Measurements from ENCODE around the gene PRDM16. TPM values are rescaled to one million over a fixed set of nuclear protein-coding genes. Genes with fewer than 3 reads are reported as not detected.

The PRDM16 gene
- total RNA-seq, 4 donors from 2014 or later: 0.41 to 0.95 TPM; not detected in 2

- Histone ChIP-seq H3K4me1 (peaks cover 0 to 27% (median 8%) of the 10 kb centered on the region in 4 donors), H3K36me3 (no peaks in the 10 kb centered on the region), H3K27ac (no peak overlapping the region), H3K27me3 (peaks cover 11% of the 10 kb centered on the region), H3K9me3 (no peaks in the 10 kb centered on the region), H3K4me3 (no peak overlapping the region)
- in situ Hi-C loops (cut with MboI; ENCODE audit: low pct_ligation_motif_present in 1 of 4, low pct_unique_long_range_greater_than_20kb in 1 of 4, low sequenced_read_pairs in 3 of 4) (no loop called here), intact Hi-C loops (cut with DNase I; ENCODE audit: low total_unique reads) (no loop called here)
- 40 to 67% methylated on average over 1 to 11 of the region's 12 CpGs for WGBS, 2 donors (ENCODE audit: low coverage in 1 of 2)
- TF ChIP-seq CTCF (IDR thresholded peaks at IDR 0.05) (no peak), EP300 (IDR thresholded peaks at IDR 0.05; ENCODE audit: low read depth) (no peak), POLR2A (IDR thresholded peaks at IDR 0.05) (no peak), POLR2AphosphoS5 (IDR thresholded peaks at IDR 0.05) (no peak)
- no peak for DNase-seq
These were observed 156.7 kb downstream of the PRDM16 start for GRCh38 chr1:3225661-3226060.

GRCh38 chr1:3226191-3226590 is 157.2 kb downstream of the PRDM16 start:
- no peak for DNase-seq
- 61 to 83% methylated on average over 1 to 15 of the region's 15 CpGs for WGBS, 2 donors (ENCODE audit: low coverage in 1 of 2)
- in situ Hi-C loops (cut with MboI; ENCODE audit: low pct_ligation_motif_present in 1 of 4, low pct_unique_long_range_greater_than_20kb in 1 of 4, low sequenced_read_pairs in 3 of 4) (no loop called here), intact Hi-C loops (cut with DNase I; ENCODE audit: low total_unique reads) (no loop called here)
- no peaks in the 10 kb centered on the region for H3K9me3 ChIP-seq
- peaks cover 0 to 21% (median 7%) of the 10 kb centered on the region in 4 donors for H3K4me1 ChIP-seq
- H3K27me3 ChIP-seq: peaks cover 11% of the 10 kb centered on the region
- no peak overlapping the region for H3K4me3 ChIP-seq
- TF ChIP-seq EP300 (IDR thresholded peaks at IDR 0.05; ENCODE audit: low read depth) (no peak), CTCF (IDR thresholded peaks at IDR 0.05) (no peak), POLR2A (IDR thresholded peaks at IDR 0.05) (no peak), POLR2AphosphoS5 (IDR thresholded peaks at IDR 0.05) (no peak)
- no peaks in the 10 kb centered on the region for H3K36me3 ChIP-seq
- H3K27ac ChIP-seq: no peak overlapping the region

- Histone ChIP-seq H3K4me1 (peaks cover 0 to 15% (median 4%) of the 10 kb centered on the region in 4 donors), H3K36me3 (no peaks in the 10 kb centered on the region), H3K9me3 (no peaks in the 10 kb centered on the region), H3K27ac (no peak overlapping the region), H3K27me3 (peaks cover 11% of the 10 kb centered on the region), H3K4me3 (no peak overlapping the region)
- intact Hi-C loops (cut with DNase I; ENCODE audit: low total_unique reads): no loop called here
- whole genome bisulfite sequencing, 2 donors (ENCODE audit: low coverage in 1 of 2): 75 to 85% methylated on average over 11 to 27 of the region's 27 CpGs
- DNase-seq: no peak
- in situ Hi-C loops (cut with MboI; ENCODE audit: low pct_ligation_motif_present in 1 of 4, low pct_unique_long_range_greater_than_20kb in 1 of 4, low sequenced_read_pairs in 3 of 4): no loop called here
- TF ChIP-seq CTCF (IDR thresholded peaks at IDR 0.05): no peak
- no peak for TF ChIP-seq POLR2AphosphoS5 (IDR thresholded peaks at IDR 0.05)
- TF ChIP-seq POLR2A (IDR thresholded peaks at IDR 0.05): no peak
- TF ChIP-seq EP300 (IDR thresholded peaks at IDR 0.05; ENCODE audit: low read depth): no peak
These were observed 157.8 kb downstream of the PRDM16 start for GRCh38 chr1:3226701-3227350.

GRCh38 chr1:3227351-3227704 is 158.3 kb downstream of the PRDM16 start:
- Histone ChIP-seq H3K9me3 (no peaks in the 10 kb centered on the region), H3K4me1 (peaks cover 0 to 10% (median 3%) of the 10 kb centered on the region in 4 donors), H3K27ac (no peak overlapping the region), H3K4me3 (no peak overlapping the region), H3K27me3 (peaks cover 11% of the 10 kb centered on the region), H3K36me3 (no peaks in the 10 kb centered on the region)
- 81 to 96% methylated on average over 4 to 16 of the region's 17 CpGs for WGBS, 2 donors (ENCODE audit: low coverage in 1 of 2)
- no peak for TF ChIP-seq POLR2AphosphoS5 (IDR thresholded peaks at IDR 0.05)
- TF ChIP-seq EP300 (IDR thresholded peaks at IDR 0.05; ENCODE audit: low read depth): no peak
- TF ChIP-seq POLR2A (IDR thresholded peaks at IDR 0.05): no peak
- TF ChIP-seq CTCF (IDR thresholded peaks at IDR 0.05): no peak
- DNase-seq: no peak
- intact Hi-C loops (cut with DNase I; ENCODE audit: low total_unique reads): no loop called here
- in situ Hi-C loops (cut with MboI; ENCODE audit: low pct_ligation_motif_present in 1 of 4, low pct_unique_long_range_greater_than_20kb in 1 of 4, low sequenced_read_pairs in 3 of 4): no loop called here
